HUDEP-2 (cell line): ENCODE results near the gene ANO2.

Experiments
- DNase-seq, 76 experiments: peaks; one replicate each; lab custom pipeline; 2025; ENCODE audit not compliant: unreplicated experiment in 76 of 76; lab: John Stamatoyannopoulos, UW

ANO2 gene

GRCh38 chr12:5921027-5921909, 23.8 kb downstream of the ANO2 start:
- no peak for DNase-seq

- no peak for DNase-seq
Observed at GRCh38 chr12:5916785-5917290, 28.2 kb downstream of the ANO2 start.

GRCh38 chr12:5915511-5915910, 29.5 kb downstream of the ANO2 start:
- no peak for DNase-seq

GRCh38 chr12:5914387-5915149, 30.5 kb downstream of the ANO2 start:
- DNase-seq: no peak

- DNase-seq: no peak
Observed at GRCh38 chr12:5913387-5913786, 31.7 kb downstream of the ANO2 start.

GRCh38 chr12:5912437-5913334, 32.4 kb downstream of the ANO2 start:
- DNase-seq: no peak

GRCh38 chr12:5912011-5912410, 33.0 kb downstream of the ANO2 start:
- DNase-seq: no peak

GRCh38 chr12:5910790-5911548, 34.1 kb downstream of the ANO2 start:
- no peak for DNase-seq

GRCh38 chr12:5909560-5909959, 35.5 kb downstream of the ANO2 start:
- DNase-seq: no peak

GRCh38 chr12:5908251-5908650, 36.8 kb downstream of the ANO2 start:
- no peak for DNase-seq

- no peak for DNase-seq
Observed at GRCh38 chr12:5907807-5908206, 37.3 kb downstream of the ANO2 start.

- no peak for DNase-seq
Observed at GRCh38 chr12:5905757-5906156, 39.3 kb downstream of the ANO2 start.

- no peak for DNase-seq
Observed at GRCh38 chr12:5904969-5905368, 40.1 kb downstream of the ANO2 start.

- no peak for DNase-seq
Observed at GRCh38 chr12:5904441-5904840, 40.6 kb downstream of the ANO2 start.

GRCh38 chr12:5902736-5903135, 42.3 kb downstream of the ANO2 start:
- DNase-seq: no peak

GRCh38 chr12:5901416-5901815, 43.6 kb downstream of the ANO2 start:
- DNase-seq: no peak

- DNase-seq: no peak
Observed at GRCh38 chr12:5900533-5901205, 44.4 kb downstream of the ANO2 start.

GRCh38 chr12:5900076-5900475, 45.0 kb downstream of the ANO2 start:
- DNase-seq: no peak

- DNase-seq: no peak
Observed at GRCh38 chr12:5899675-5900074, 45.4 kb downstream of the ANO2 start.
